ENCODE results near the gene SLIT3.

SLIT3 gene

GRCh38 chr5:168844016-168844921 is 456.7 kb downstream of the SLIT3 start:
- DNase-seq: no peak

- no peak for DNase-seq
Observed at GRCh38 chr5:168843277-168844015, 457.5 kb downstream of the SLIT3 start.

- no peak for DNase-seq
Observed at GRCh38 chr5:168842571-168843205, 458.3 kb downstream of the SLIT3 start.

GRCh38 chr5:168837852-168838251 is 463.1 kb downstream of the SLIT3 start:
- no peak for DNase-seq

GRCh38 chr5:168836603-168837231 is 464.2 kb downstream of the SLIT3 start:
- peak; percentile 61 for DNase-seq

GRCh38 chr5:168833936-168834335 is 467.0 kb downstream of the SLIT3 start:
- DNase-seq: no peak

GRCh38 chr5:168833383-168833782 is 467.6 kb downstream of the SLIT3 start:
- DNase-seq: no peak

GRCh38 chr5:168832308-168832707 is 468.6 kb downstream of the SLIT3 start:
- no peak for DNase-seq

GRCh38 chr5:168831383-168831782 is 469.6 kb downstream of the SLIT3 start:
- DNase-seq: no peak

GRCh38 chr5:168830833-168831232 is 470.1 kb downstream of the SLIT3 start:
- DNase-seq: no peak

GRCh38 chr5:168829922-168830417 is 471.0 kb downstream of the SLIT3 start:
- no peak for DNase-seq

- no peak for DNase-seq
Observed at GRCh38 chr5:168829044-168829443, 471.9 kb downstream of the SLIT3 start.

GRCh38 chr5:168827636-168828035 is 473.3 kb downstream of the SLIT3 start:
- no peak for DNase-seq

- no peak for DNase-seq
Observed at GRCh38 chr5:168826246-168826725, 474.7 kb downstream of the SLIT3 start.

GRCh38 chr5:168822745-168823281 is 478.1 kb downstream of the SLIT3 start:
- DNase-seq: no peak

GRCh38 chr5:168822248-168822744 is 478.6 kb downstream of the SLIT3 start:
- no peak for DNase-seq

- DNase-seq: no peak
Observed at GRCh38 chr5:168820874-168821273, 480.1 kb downstream of the SLIT3 start.

- no peak for DNase-seq
Observed at GRCh38 chr5:168819004-168819621, 481.8 kb downstream of the SLIT3 start.

- no peak for DNase-seq
Observed at GRCh38 chr5:168818558-168818957, 482.4 kb downstream of the SLIT3 start.

- no peak for DNase-seq
Observed at GRCh38 chr5:168817591-168817990, 483.3 kb downstream of the SLIT3 start.

- no peak for DNase-seq
Observed at GRCh38 chr5:168816661-168817060, 484.3 kb downstream of the SLIT3 start.

Data from activated CD8-positive, alpha-beta memory T cell treated with anti-CD3 and anti-CD28 coated beads for 24 hours (primary cell).